WERI-Rb-1 (cell line): ENCODE measurements around the gene TNFRSF17.
"Not testable (repeated sequence)": the region's sequence is repeated elsewhere in the genome, so short reads cannot be mapped to it uniquely, and the experiment has no call there.

Source experiments
- DNase-seq: peaks from one replicate; pipeline ENCODE4 v3.0.0-alpha.2; 2020
- H3K27ac ChIP-seq: fragments of 250-450 bp; sonication (Bioruptor Pico); 2 replicates; pipeline ENCODE4 v1.5.1; 2020; ENCODE audit warnings: mild to moderate bottlenecking, moderate library complexity
- H3K27me3 ChIP-seq: fragments of 250-450 bp; sonication (Bioruptor Pico); 2 replicates; pipeline ENCODE4 v1.5.1; 2021; ENCODE audit warnings: mild to moderate bottlenecking, low read depth, moderate library complexity; ENCODE audit not compliant: insufficient read depth, severe bottlenecking
- H3K36me3 ChIP-seq: fragments of 250-450 bp; sonication (Bioruptor Pico); 2 replicates; pipeline ENCODE4 v1.5.1; 2020; ENCODE audit warnings: mild to moderate bottlenecking, moderate library complexity
- H3K4me3 ChIP-seq: 2 replicates; pipeline ENCODE4 v1.5.1; 2011; ENCODE audit warnings: low read depth, mild to moderate bottlenecking, control low read depth, low read length
- H3K9me3 ChIP-seq: fragments of 250-450 bp; sonication (Bioruptor Pico); 2 replicates; pipeline ENCODE4 v1.5.1; 2021; ENCODE audit warnings: mild to moderate bottlenecking, moderate library complexity; ENCODE audit not compliant: severe bottlenecking
- TF ChIP-seq, protein P1 (sequence below): IDR thresholded peaks from 2 replicates; pipeline ENCODE4 v1.5.1; 2011; ENCODE audit warnings: low read depth, mild to moderate bottlenecking, control low read depth, inconsistent platforms, low read length

Gene TNFRSF17

DNA sequence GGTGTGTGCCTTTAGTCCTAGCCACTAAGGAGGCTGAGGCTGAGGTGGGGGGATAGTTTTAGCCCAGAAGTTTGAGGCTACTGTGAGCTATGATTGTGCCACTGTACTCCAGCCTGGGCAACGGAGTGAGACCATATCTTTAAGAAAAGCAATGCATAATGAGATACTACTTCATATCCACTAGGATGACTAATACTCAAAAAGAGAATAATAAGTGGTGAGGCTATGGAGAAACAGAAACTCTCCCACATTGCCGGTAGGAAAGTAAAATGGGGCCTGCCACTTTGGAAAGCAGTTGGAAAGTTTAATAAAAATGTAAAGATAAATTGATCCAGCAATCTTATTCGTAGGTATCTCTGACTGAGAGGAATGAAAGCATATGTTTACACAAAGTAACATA, 18.6 kb upstream of the TNFRSF17 start:
- no peaks in the 10 kb centered on the region for H3K9me3 ChIP-seq
- no peaks in the 10 kb centered on the region for H3K36me3 ChIP-seq
- H3K27ac ChIP-seq, result no peak overlapping the region
- no peak for DNase-seq
- H3K27me3 ChIP-seq, result no peaks in the 10 kb centered on the region
- H3K4me3 ChIP-seq, result no peak overlapping the region
- TF ChIP-seq, protein P1, sequence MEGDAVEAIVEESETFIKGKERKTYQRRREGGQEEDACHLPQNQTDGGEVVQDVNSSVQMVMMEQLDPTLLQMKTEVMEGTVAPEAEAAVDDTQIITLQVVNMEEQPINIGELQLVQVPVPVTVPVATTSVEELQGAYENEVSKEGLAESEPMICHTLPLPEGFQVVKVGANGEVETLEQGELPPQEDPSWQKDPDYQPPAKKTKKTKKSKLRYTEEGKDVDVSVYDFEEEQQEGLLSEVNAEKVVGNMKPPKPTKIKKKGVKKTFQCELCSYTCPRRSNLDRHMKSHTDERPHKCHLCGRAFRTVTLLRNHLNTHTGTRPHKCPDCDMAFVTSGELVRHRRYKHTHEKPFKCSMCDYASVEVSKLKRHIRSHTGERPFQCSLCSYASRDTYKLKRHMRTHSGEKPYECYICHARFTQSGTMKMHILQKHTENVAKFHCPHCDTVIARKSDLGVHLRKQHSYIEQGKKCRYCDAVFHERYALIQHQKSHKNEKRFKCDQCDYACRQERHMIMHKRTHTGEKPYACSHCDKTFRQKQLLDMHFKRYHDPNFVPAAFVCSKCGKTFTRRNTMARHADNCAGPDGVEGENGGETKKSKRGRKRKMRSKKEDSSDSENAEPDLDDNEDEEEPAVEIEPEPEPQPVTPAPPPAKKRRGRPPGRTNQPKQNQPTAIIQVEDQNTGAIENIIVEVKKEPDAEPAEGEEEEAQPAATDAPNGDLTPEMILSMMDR, result no peak

DNA sequence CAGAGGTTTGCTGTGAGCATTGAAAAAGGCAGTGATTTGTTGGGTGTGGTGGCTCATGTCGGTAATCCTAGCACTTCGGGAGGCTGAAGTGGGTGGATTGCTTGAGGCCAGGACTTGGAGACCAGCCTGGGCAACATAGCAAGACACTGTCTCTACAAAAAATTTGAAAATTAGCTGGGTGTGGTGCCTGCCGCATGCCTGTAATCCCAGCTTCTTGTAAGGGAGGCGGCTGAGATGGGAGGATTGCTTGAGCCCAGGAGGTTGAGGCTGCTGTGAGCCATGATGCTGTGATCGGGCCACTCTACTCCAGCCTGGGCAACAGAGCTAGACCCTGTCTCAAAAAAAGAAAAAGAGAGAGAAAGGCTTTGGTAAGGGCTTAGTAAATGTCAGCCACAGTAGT, 16.2 kb upstream of the TNFRSF17 start:
- H3K9me3 ChIP-seq, result no peaks in the 10 kb centered on the region
- no peaks in the 10 kb centered on the region for H3K27me3 ChIP-seq
- TF ChIP-seq, protein P1, result no peak
- H3K36me3 ChIP-seq, result no peaks in the 10 kb centered on the region
- H3K27ac ChIP-seq, result no peak overlapping the region
- no peak overlapping the region for H3K4me3 ChIP-seq
- DNase-seq, result no peak

DNA sequence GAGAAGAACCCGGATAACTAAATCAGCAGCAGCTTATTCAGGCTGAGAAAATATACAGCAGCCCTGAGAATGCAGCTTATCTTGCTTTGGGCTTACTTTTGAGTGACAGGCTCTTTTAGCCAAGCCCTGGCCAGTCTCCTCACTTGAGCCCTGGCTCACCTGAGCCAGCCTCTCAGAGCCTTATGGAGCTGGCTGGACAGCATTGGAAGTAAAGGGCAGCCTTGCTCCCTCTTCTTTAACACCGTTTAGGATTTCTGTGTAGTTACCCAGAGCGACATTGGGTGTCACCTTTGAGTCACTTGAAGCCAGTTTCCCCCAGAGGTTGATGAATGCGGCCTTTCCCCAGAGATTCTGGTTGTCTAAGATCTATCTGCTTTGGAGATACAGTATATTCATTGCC, 15.5 kb upstream of the TNFRSF17 start:
- H3K27me3 ChIP-seq, result no peaks in the 10 kb centered on the region
- TF ChIP-seq, protein P1, result peak; percentile 73
- H3K9me3 ChIP-seq, result no peaks in the 10 kb centered on the region
- H3K4me3 ChIP-seq, result no peak overlapping the region
- H3K36me3 ChIP-seq, result no peaks in the 10 kb centered on the region
- H3K27ac ChIP-seq, result peak overlapping the region; percentile 20
- DNase-seq, result peak; percentile 75

DNA sequence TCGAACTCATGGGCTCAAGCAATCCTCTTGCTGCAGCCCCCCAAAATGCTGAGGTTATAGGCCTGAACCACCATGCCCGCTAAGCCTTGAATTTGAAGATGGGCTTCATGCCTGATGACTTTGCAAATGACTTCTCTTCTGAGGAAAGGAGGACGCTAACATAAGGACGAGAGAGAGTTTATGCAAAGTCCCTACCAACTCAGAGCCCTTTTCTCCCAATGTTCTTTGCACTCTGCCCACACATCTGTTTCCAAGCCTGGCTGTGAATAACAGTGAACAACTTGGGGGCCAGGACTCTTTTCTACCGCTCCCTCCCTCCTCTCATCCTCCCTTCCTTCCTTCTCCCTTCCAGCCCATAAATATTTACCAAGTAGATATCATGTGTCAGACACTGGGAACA, 14.6 kb upstream of the TNFRSF17 start:
- H3K4me3 ChIP-seq, result no peak overlapping the region
- H3K27me3 ChIP-seq, result no peaks in the 10 kb centered on the region
- no peaks in the 10 kb centered on the region for H3K9me3 ChIP-seq
- no peak overlapping the region for H3K27ac ChIP-seq
- H3K36me3 ChIP-seq, result no peaks in the 10 kb centered on the region
- no peak for DNase-seq
- TF ChIP-seq, protein P1, result no peak

DNA sequence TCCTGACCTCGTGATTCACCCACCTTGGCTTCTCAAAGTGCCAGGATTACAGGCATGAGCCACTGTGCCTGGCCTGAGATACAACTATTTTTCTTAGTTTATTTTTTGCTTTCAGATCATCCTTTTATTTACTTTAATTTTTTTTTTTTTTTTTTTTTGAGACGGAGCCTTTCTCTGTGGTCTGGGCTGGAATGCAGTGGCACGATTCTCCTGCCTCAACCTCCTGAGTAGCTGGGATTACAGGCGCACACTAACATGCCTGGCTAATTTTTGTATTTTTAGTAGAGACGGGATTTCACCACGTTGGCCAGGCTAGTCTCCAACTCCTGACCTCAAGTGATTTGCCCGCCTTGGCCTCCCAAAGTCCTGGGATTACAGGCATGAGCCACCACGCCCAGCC, 11.4 kb upstream of the TNFRSF17 start:
- not testable (repeated sequence) for H3K36me3 ChIP-seq, H3K9me3 ChIP-seq, H3K27ac ChIP-seq, H3K27me3 ChIP-seq, H3K4me3 ChIP-seq, DNase-seq

DNA sequence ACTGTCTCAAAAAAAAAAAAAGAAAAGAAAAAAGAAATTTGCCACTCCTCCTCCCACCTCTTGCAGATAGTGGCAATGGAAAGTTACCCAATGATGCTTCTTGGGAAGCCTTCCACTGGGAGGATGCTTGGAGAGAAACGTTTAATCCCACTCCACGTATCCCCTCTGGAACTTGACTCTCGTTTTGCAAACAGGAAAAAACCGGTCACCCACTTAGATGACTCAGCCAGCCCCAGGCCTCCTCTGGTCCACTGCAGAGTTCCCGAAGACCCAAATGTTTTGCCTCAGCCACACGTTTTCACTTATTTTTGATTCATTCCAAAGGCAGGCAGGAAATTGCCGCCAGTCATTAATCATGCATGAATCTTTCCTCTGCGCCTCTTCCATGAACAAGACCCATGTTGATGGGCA, 9.3 kb upstream of the TNFRSF17 start:
- H3K4me3 ChIP-seq, result no peak overlapping the region
- no peaks in the 10 kb centered on the region for H3K36me3 ChIP-seq
- DNase-seq, result no peak
- H3K27ac ChIP-seq, result no peak overlapping the region
- no peaks in the 10 kb centered on the region for H3K9me3 ChIP-seq
- TF ChIP-seq, protein P1, result no peak
- H3K27me3 ChIP-seq, result no peaks in the 10 kb centered on the region

DNA sequence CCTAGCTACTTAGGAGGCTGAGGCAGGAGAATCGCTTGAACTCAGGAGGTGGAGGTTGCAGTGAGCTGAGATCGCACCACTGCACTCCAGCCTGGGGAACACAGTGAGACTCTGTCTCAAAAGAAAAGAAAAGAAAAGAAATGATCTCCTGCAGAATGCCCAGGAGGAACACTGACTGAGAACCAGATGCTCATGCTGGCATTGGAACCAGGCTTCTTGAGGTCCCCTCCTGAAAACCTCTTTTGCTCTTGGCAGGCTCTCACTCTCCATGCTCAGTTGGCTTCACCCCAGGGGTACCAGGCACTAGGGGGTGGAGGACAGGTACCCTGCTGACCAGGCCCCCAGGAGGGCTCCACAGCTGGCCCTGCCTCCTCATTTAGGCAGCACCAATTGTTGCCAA, 8.5 kb upstream of the TNFRSF17 start:
- Histone ChIP-seq H3K27me3 (no peaks in the 10 kb centered on the region), H3K4me3 (no peak overlapping the region), H3K36me3 (no peaks in the 10 kb centered on the region), H3K27ac (no peak overlapping the region), H3K9me3 (no peaks in the 10 kb centered on the region)
- DNase-seq, result no peak
- TF ChIP-seq, protein P1, result no peak
